Stimulated activated CD4-positive, alpha-beta T cell treated with anti-CD3 and anti-CD28 coated beads, Interleukin-12 subunit alpha, Interleukin-12 subunit beta, amount 100 ng/mL, for 4 hours (primary cell): ENCODE results near the gene TMEM106C.

Source experiments
- DNase-seq: peaks from one replicate; pipeline ENCODE4 v3.0.0-alpha.2; 2020

The TMEM106C gene

GRCh38 chr12:48017921-48018617 lies 54.7 kb downstream of the TMEM106C start:
- DNase-seq = no peak
